Tongue (tissue), 2 donors: ENCODE measurements around the gene TCOF1. TPM values are rescaled to one million over a fixed set of nuclear protein-coding genes. Genes with fewer than 3 reads are reported as not detected.

Experiments used
- DNase-seq: peaks from one replicate; pipeline ENCODE4 v3.0.0-alpha.2; 2015
- total RNA-seq: library from RNA; depleted of rRNA; stranded (reverse); fragments of >200 nt; gene quantifications from one replicate; pipeline ENCODE4 v1.2.3, GENCODE V29; 2014

TCOF1 gene
- total RNA-seq: 17.2 TPM

- DNase-seq: peak; percentile 98
Measured at GRCh38 chr5:150357326-150358260, at the start of gene TCOF1. Gene TCOF1 (plus strand): TSS chr5:150357697. CDS start chr5:150357747, 50 bp downstream.

GRCh38 chr5:150309101-150309885 lies 48.2 kb upstream of the TCOF1 start:
- DNase-seq: peak; percentile 61

- DNase-seq: no peak
Measured at GRCh38 chr5:150309886-150310239, 47.6 kb upstream of the TCOF1 start.

- no peak for DNase-seq
Measured at GRCh38 chr5:150310246-150310645, 47.3 kb upstream of the TCOF1 start.

- no peak for DNase-seq
Measured at GRCh38 chr5:150311015-150311692, 46.3 kb upstream of the TCOF1 start.

- no peak for DNase-seq
Measured at GRCh38 chr5:150312518-150312917, 45.0 kb upstream of the TCOF1 start.

- DNase-seq: no peak
Measured at GRCh38 chr5:150313501-150313900, 44.0 kb upstream of the TCOF1 start.

- peak; percentile 32 for DNase-seq
Measured at GRCh38 chr5:150313921-150314716, 43.4 kb upstream of the TCOF1 start.

- DNase-seq: no peak
Measured at GRCh38 chr5:150315245-150315644, 42.3 kb upstream of the TCOF1 start.

- DNase-seq: no peak
Measured at GRCh38 chr5:150316320-150316719, 41.2 kb upstream of the TCOF1 start.

- no peak for DNase-seq
Measured at GRCh38 chr5:150317048-150318003, 40.2 kb upstream of the TCOF1 start.

GRCh38 chr5:150318613-150319483 lies 38.6 kb upstream of the TCOF1 start:
- DNase-seq: no peak

GRCh38 chr5:150319484-150319790 lies 38.1 kb upstream of the TCOF1 start:
- DNase-seq: no peak

GRCh38 chr5:150320044-150320613 lies 37.4 kb upstream of the TCOF1 start:
- DNase-seq: peak; percentile 74

GRCh38 chr5:150321211-150321610 lies 36.3 kb upstream of the TCOF1 start:
- no peak for DNase-seq

GRCh38 chr5:150321784-150322183 lies 35.7 kb upstream of the TCOF1 start:
- no peak for DNase-seq

GRCh38 chr5:150322202-150322601 lies 35.3 kb upstream of the TCOF1 start:
- no peak for DNase-seq

- no peak for DNase-seq
Measured at GRCh38 chr5:150323092-150323491, 34.4 kb upstream of the TCOF1 start.

GRCh38 chr5:150323819-150324218 lies 33.7 kb upstream of the TCOF1 start:
- DNase-seq: no peak
